ENCODE data around the gene UCKL1. TPM values are rescaled to one million over a fixed set of nuclear protein-coding genes. Genes with fewer than 3 reads are reported as not detected.

The UCKL1 gene
- total and polyA plus RNA-seq, 2 experiments from 2014 or later, result 18.5 to 52.2 TPM

GRCh38 chr20:63967330-63968135 is 11.3 kb upstream of the UCKL1 start:
- Histone ChIP-seq H3K9me3 (ENCODE audit: low read depth) (no peaks in the 10 kb centered on the region), H3K27me3 (no peaks in the 10 kb centered on the region), H3K79me2 (peaks cover 12% of the 10 kb centered on the region), H3K4me2 (no peak overlapping the region), H3K4me1 (ENCODE audit: insufficient read depth) (peaks cover 7% of the 10 kb centered on the region), H3K36me3 (replicated peaks; ENCODE audit: insufficient read depth, low read depth) (no peaks in the 10 kb centered on the region), H3K4me3 (no peak overlapping the region), H2AFZ (no peak overlapping the region), H3K27ac (no peak overlapping the region), H4K20me1 (ENCODE audit: insufficient read depth, poor library complexity, severe bottlenecking) (no peaks in the 10 kb centered on the region), H3K9me2 (replicated peaks; ENCODE audit: insufficient read depth) (no peaks in the 10 kb centered on the region)
- DNase-seq (ENCODE audit: low spot score), result no peak
- TF ChIP-seq EZH2phosphoT487 (IDR thresholded peaks at IDR 0.05; ENCODE audit: low read depth, severe bottlenecking, unreplicated experiment) (no peak), CTCF (IDR thresholded peaks at IDR 0.05; ENCODE audit: poor library complexity) (no peak), EZH2 (IDR thresholded peaks at IDR 0.05; ENCODE audit: borderline replicate concordance) (no peak)
- WGBS (ENCODE audit: low lambda C conversion rate, missing lambda C conversion rate), result 96% methylated on average over 28 of the region's 28 CpGs

GRCh38 chr20:63966944-63967322 is 10.7 kb upstream of the UCKL1 start:
- H3K9me3 ChIP-seq (ENCODE audit: low read depth), result no peaks in the 10 kb centered on the region

GRCh38 chr20:63966172-63966943 is 10.1 kb upstream of the UCKL1 start:
- TF ChIP-seq EZH2 (IDR thresholded peaks at IDR 0.05; ENCODE audit: borderline replicate concordance) (no peak), EZH2phosphoT487 (IDR thresholded peaks at IDR 0.05; ENCODE audit: low read depth, severe bottlenecking, unreplicated experiment) (no peak), CTCF (IDR thresholded peaks at IDR 0.05; ENCODE audit: poor library complexity) (no peak)
- no peaks in the 10 kb centered on the region for H3K9me3 ChIP-seq (ENCODE audit: low read depth)
- H3K4me1 ChIP-seq (ENCODE audit: insufficient read depth), result peaks cover 7% of the 10 kb centered on the region
- H3K36me3 ChIP-seq (replicated peaks; ENCODE audit: insufficient read depth, low read depth), result no peaks in the 10 kb centered on the region
- no peak for DNase-seq (ENCODE audit: low spot score)
- H3K4me2 ChIP-seq, result no peak overlapping the region
- no peaks in the 10 kb centered on the region for H3K27me3 ChIP-seq
- H2AFZ ChIP-seq, result no peak overlapping the region
- peaks cover 12% of the 10 kb centered on the region for H3K79me2 ChIP-seq
- 96% methylated on average over 26 of the region's 27 CpGs for WGBS (ENCODE audit: low lambda C conversion rate, missing lambda C conversion rate)
- no peaks in the 10 kb centered on the region for H3K9me2 ChIP-seq (replicated peaks; ENCODE audit: insufficient read depth)
- H3K4me3 ChIP-seq, result no peak overlapping the region
- no peaks in the 10 kb centered on the region for H4K20me1 ChIP-seq (ENCODE audit: insufficient read depth, poor library complexity, severe bottlenecking)
- H3K27ac ChIP-seq, result no peak overlapping the region

More at GRCh38 chr20:63966944-63967322, 10.7 kb upstream of the UCKL1 start:
- H3K36me3 ChIP-seq (replicated peaks; ENCODE audit: insufficient read depth, low read depth), result no peaks in the 10 kb centered on the region
- no peak overlapping the region for H2AFZ ChIP-seq
- DNase-seq (ENCODE audit: low spot score), result no peak
- no peaks in the 10 kb centered on the region for H3K9me2 ChIP-seq (replicated peaks; ENCODE audit: insufficient read depth)
- H3K4me2 ChIP-seq, result no peak overlapping the region
- H3K79me2 ChIP-seq, result peaks cover 12% of the 10 kb centered on the region
- no peaks in the 10 kb centered on the region for H4K20me1 ChIP-seq (ENCODE audit: insufficient read depth, poor library complexity, severe bottlenecking)
- H3K4me3 ChIP-seq, result no peak overlapping the region
- no peaks in the 10 kb centered on the region for H3K27me3 ChIP-seq
- no peak overlapping the region for H3K27ac ChIP-seq
- 97% methylated on average over 13 of the region's 13 CpGs for WGBS (ENCODE audit: low lambda C conversion rate, missing lambda C conversion rate)
- no peak for TF ChIP-seq EZH2phosphoT487 (IDR thresholded peaks at IDR 0.05; ENCODE audit: low read depth, severe bottlenecking, unreplicated experiment)
- no peak for TF ChIP-seq CTCF (IDR thresholded peaks at IDR 0.05; ENCODE audit: poor library complexity)
- no peak for TF ChIP-seq EZH2 (IDR thresholded peaks at IDR 0.05; ENCODE audit: borderline replicate concordance)
- peaks cover 7% of the 10 kb centered on the region for H3K4me1 ChIP-seq (ENCODE audit: insufficient read depth)

Measured in hepatocyte (in vitro differentiated cells).